NCI-H1417 (cell line): ENCODE measurements around the gene DCC.

Experiments used
- DNase-seq, 3 experiments: peaks; one replicate each; lab custom pipeline; 2025; lab: John Stamatoyannopoulos, UW

The DCC gene

DNA sequence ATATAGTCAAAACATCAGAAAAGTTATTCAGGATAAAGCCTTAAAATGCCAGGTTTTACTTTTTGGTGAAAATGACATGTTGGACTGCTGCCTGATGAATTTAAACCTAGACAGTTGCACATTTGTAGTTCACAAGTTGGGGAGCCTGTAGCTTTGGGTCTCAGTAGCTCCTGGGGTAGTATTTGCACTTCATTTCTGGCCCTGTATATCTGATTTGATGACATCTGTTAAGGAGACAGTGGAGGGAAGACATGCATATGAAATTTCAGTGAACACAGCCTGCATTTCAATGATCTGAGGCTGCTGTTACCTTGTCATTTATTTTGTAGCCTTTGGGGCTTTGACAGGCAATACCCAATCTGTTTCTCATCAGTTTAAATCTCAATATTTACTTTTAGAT is 156.4 kb downstream of the DCC start:
- no peak for DNase-seq

GRCh38 chr18:52499016-52499415 is 159.0 kb downstream of the DCC start:
- DNase-seq: no peak

DNA sequence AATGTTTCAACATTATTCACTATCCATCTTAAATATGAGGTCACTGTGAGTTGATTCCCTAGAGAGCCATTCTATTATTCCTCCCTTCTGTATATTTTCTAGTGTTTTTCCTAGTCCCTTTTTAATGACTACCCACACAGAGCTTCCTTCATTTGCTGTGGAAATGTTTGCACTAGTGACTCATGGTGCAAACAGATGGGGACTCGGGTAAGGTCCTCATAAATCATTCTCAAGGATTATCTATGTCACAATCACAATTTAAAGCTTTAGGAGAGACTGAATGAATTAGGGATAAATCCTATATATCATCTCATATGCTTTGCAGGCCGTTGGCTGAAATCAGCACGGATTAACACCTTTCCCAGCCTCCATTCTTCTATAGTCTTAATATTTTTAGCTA is 159.6 kb downstream of the DCC start:
- DNase-seq: peak; percentile 57 to 99 (median 83)

- DNase-seq: no peak
Measured at GRCh38 chr18:52504589-52504988, 164.6 kb downstream of the DCC start.

GRCh38 chr18:52510139-52510538 is 170.1 kb downstream of the DCC start:
- no peak for DNase-seq

- DNase-seq: no peak
Measured at GRCh38 chr18:52518086-52518485, 178.1 kb downstream of the DCC start.

DNA sequence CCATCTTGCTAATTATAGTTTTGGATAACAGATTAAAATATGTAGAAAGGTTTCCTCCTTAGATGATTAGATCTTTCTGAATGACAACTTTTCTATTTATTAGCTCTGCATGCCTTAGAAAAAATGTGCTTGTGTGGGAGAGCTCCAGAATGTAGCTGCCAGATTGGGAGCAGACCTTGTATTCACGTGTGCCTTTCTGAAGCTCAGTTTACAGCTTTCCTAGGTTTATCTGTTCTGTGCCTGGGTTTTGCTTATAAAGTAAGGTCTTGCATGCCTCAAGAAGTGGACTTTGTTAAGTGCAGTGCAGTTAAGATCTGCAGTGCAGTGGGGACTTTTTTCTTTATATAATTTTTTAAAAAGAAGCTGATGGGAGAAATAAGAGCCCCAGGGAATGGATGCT is 179.0 kb downstream of the DCC start:
- no peak for DNase-seq

GRCh38 chr18:52523566-52523965 is 183.6 kb downstream of the DCC start:
- DNase-seq: no peak

GRCh38 chr18:52531836-52532235 is 191.8 kb downstream of the DCC start:
- DNase-seq: no peak

DNA sequence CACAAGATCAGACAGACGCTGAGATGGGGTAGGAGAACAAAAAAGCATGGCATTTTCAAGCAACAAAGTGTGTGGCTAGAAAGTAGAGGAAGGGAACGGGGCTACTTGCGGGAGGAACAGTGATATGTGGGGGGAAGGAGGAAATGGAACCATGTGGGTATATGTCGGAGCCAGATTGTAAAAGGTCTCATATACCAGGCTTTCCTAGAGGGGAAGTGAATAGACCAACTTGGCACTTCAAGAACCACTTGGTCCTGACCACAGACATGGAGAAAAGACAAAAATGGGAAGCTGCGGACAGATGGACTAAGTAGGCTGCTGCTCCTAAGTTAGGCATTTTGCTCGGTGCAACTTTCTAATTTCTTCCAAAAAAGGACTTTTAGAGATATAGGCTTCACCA is 196.0 kb downstream of the DCC start:
- no peak for DNase-seq

DNA sequence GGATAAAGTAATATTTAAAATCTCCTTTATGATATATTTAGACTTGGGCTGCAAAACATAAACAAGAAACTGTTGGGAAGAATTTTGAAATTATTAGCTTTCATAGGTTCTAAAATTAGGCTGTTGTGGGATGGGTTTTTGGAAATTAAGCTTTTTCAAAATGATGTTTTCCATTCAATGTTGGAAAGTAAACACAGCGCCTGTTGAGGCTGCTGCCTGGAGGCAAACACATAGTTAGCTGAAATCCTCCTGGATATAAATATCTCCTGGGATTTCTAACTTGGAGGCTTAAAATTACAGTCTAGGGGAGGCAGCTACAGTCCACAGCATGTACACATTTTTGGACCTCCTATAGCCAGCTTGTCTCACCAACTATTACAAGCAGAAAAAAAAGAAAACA is 197.3 kb downstream of the DCC start:
- peak in 1 of 3 experiments; percentile 78 for DNase-seq

GRCh38 chr18:52541056-52541455 is 201.1 kb downstream of the DCC start:
- no peak for DNase-seq

DNA sequence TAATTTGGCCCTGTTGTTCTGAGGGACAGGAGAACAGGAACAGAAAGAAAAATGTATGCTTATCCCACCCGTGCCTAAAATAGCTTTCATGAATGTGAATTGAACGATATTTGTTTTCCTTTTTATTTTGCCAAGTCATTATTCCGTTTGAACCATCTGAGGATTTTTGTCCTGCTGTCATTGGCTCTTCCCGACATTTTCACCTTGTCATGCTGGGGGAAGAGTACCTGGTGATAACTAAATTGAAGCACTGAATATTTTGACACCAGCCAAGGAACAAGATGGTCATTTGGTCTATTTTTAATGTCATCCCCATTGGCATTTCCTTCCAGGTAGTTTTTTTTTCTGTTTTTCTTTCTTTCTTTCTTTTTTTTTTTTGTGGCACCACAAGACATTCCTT is 204.1 kb downstream of the DCC start:
- no peak for DNase-seq

- no peak for DNase-seq
Measured at GRCh38 chr18:52546686-52547346, 206.8 kb downstream of the DCC start.

DNA sequence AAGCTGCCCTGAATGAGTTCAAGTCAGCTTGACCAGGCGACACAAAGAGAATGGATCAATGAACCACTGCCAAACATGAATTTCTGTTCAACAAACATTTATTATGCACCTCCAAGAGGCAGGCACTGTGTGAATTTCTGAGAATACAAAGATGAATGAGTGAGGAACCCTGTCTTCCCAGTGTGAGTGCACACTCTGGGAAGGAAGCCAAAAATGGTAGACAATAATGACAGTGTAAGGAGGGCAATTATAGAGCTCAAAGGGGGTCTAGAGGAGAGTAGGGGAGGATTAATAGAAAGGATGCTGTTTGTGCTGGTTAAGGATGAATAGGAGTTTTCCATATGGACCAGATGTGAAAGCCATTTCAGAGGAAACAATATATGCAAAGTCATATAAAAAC is 213.4 kb downstream of the DCC start:
- DNase-seq: peak in 2 of 3 experiments; percentile 29 to 90

- DNase-seq: no peak
Measured at GRCh38 chr18:52554180-52554579, 214.2 kb downstream of the DCC start.

GRCh38 chr18:52567360-52567759 is 227.4 kb downstream of the DCC start:
- DNase-seq: no peak

DNA sequence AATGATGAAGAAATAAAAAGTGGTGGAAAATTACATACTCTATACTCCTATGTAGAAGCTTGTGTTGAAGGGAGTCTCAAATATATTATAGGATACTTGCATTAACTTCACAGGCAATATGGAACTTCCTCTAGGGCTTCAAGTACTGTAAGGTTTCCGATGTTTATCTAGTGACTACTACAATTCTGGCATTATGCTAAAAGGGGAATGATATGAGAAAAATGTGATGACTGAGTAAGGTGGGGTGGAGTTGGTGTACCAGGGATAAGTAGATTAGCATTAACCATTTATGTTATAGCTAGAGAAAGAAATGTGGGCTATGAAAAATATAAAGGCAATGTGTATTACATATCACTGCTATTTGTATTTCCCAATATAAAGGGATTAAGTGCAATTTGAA is 229.5 kb downstream of the DCC start:
- DNase-seq: no peak

GRCh38 chr18:52570975-52571374 is 231.0 kb downstream of the DCC start:
- DNase-seq: no peak

- peak in 2 of 3 experiments; percentile 73 to 95 for DNase-seq
Measured at GRCh38 chr18:52572036-52573000, 232.3 kb downstream of the DCC start.

GRCh38 chr18:52577795-52578194 is 237.8 kb downstream of the DCC start:
- DNase-seq: peak; percentile 59 to 92 (median 62)

GRCh38 chr18:52582061-52582460 is 242.1 kb downstream of the DCC start:
- no peak for DNase-seq

DNA sequence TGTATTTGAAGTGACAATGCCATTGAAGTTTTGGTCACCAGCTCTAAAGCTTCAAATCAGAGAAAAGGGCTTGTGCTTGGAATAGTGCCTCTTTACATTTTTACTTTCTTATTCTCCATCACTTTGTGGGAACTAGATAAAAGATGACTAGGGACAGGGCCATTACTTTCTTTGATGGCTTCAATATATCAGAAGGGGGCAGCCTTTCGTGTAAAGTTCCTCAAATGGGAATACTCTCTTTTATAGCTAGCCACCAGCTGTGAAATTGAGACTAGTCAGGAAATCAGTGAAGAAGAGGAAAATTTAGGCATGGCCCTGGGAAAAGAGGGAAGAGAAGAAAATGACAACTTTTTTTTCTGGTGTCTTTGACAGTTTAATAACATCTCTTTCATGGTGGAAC is 242.5 kb downstream of the DCC start:
- no peak for DNase-seq
